K562 (cell line): ENCODE data around the gene GARNL3. TPM values are rescaled to one million over a fixed set of nuclear protein-coding genes. Genes with fewer than 3 reads are reported as not detected.

Source experiments
- ATAC-seq: fragments of 200-7000 bp; cut with Tn5 transposase; 3 replicates; pipeline ENCODE4 v1.9.1; 2020; ENCODE audit warnings: moderate library complexity
- BruUV-seq: library from RNA; stranded (reverse); fragments of 400-500 nt; replicated peaks from 2 replicates; lab custom pipeline; 2021; lab: Mats Ljungman, UMichigan
- CTCF ChIA-PET: fragments of 300-600 bp; formaldehyde crosslinking; extraction: SDS; loops from one replicate; lab custom pipeline; 2021; ENCODE audit warnings: low intra/inter-chr PET ratio; lab: Yijun Ruan, JAX
- POLR2A ChIA-PET: fragments of 300-600, 350-650 bp; sonication (Branson Sonifier 250); formaldehyde crosslinking; extraction: SDS; loops from one replicate; lab custom pipeline; 2021; ENCODE audit warnings: antibody characterized with exemption, inconsistent platforms; lab: Yijun Ruan, JAX
- DNase-seq, 4 experiments: peaks; one replicate each; pipeline versions ENCODE4 v3.0.0 to v3.0.0-alpha.2; 2011 to 2018; ENCODE audit warnings: low spot score in 3 of 4, mixed read lengths in 3 of 4; ENCODE audit errors: extremely low read depth in 1 of 4
- FAIRE-seq: peaks from 2 replicates; lab custom pipeline; 2011; peaks lifted over from hg19 to GRCh38; lab: Jason Lieb, UNC
- H2AFZ ChIP-seq: 2 replicates; pipeline ENCODE4 v1.6.0; 2011; ENCODE audit warnings: low read depth, low read length, control low read depth, inconsistent platforms
- H3K27ac ChIP-seq: fragments of 200-600 bp; 3 replicates; pipeline ENCODE4 v1.8.0; 2011; ENCODE audit warnings: low read depth, mild to moderate bottlenecking, control low read depth, inconsistent platforms, low read length, moderate library complexity, mixed read lengths; ENCODE audit errors: extremely low read depth
- H3K27me3 ChIP-seq, 2 experiments: fragments of 300-600 bp in 1 of 2; 2 replicates in 1 of 2; 3 replicates in 1 of 2; pipeline versions ENCODE4 v1.6.0 to v1.8.0; 2011; ENCODE audit warnings: inconsistent platforms in 2 of 2, low read length in 2 of 2, mild to moderate bottlenecking in 1 of 2, mixed read lengths in 1 of 2, moderate library complexity in 1 of 2; ENCODE audit not compliant: control insufficient read depth in 2 of 2, insufficient read depth in 2 of 2
- H3K36me3 ChIP-seq: fragments of 300-600 bp; 3 replicates; pipeline ENCODE4 v1.8.0; 2011; ENCODE audit warnings: mild to moderate bottlenecking, low read length, inconsistent platforms; ENCODE audit not compliant: control insufficient read depth, insufficient read depth
- H3K4me1 ChIP-seq, 2 experiments: fragments of 200-600 bp in 1 of 2; replicated peaks in 1 of 2; 2 replicates in 1 of 2; 3 replicates in 1 of 2; pipeline versions ENCODE4 v1.5.1 to v1.8.0; 2011; ENCODE audit warnings: inconsistent platforms in 2 of 2, low read length in 2 of 2, mild to moderate bottlenecking in 1 of 2, mixed read lengths in 1 of 2, moderate library complexity in 1 of 2; ENCODE audit not compliant: control insufficient read depth in 2 of 2, insufficient read depth in 2 of 2
- H3K4me2 ChIP-seq: 2 replicates; pipeline ENCODE4 v1.6.1; 2011; ENCODE audit warnings: low read length, control low read depth, inconsistent platforms, mixed read lengths; ENCODE audit not compliant: insufficient read depth
- H3K4me3 ChIP-seq: fragments of 200-600 bp; sonication (generic), shearing (Covaris generic); 2 replicates; pipeline ENCODE4 v1.5.1; 2016; ENCODE audit warnings: control low read depth, inconsistent platforms
- H3K79me2 ChIP-seq: fragments of 200-600 bp; 3 replicates; pipeline ENCODE4 v1.8.0; 2011; ENCODE audit warnings: low read length, inconsistent platforms; ENCODE audit not compliant: control insufficient read depth, insufficient read depth
- H3K9ac ChIP-seq, 2 experiments: 2 replicates each; pipeline versions ENCODE4 v1.6.0 to v1.6.1; 2011; ENCODE audit warnings: low read depth in 2 of 2, low read length in 2 of 2, control low read depth in 1 of 2, inconsistent platforms in 1 of 2, mild to moderate bottlenecking in 1 of 2, mixed read lengths in 1 of 2; ENCODE audit not compliant: insufficient read depth in 1 of 2
- H3K9me1 ChIP-seq: one replicate; pipeline ENCODE4 v1.6.0; 2011; ENCODE audit warnings: inconsistent platforms, mild to moderate bottlenecking, low read length, moderate library complexity; ENCODE audit not compliant: control insufficient read depth, insufficient read depth
- H3K9me3 ChIP-seq: replicated peaks from 2 replicates; pipeline ENCODE4 v1.5.1; 2011; ENCODE audit warnings: low read depth, low read length, inconsistent platforms; ENCODE audit not compliant: control insufficient read depth, insufficient read depth
- H4K20me1 ChIP-seq: replicated peaks from 2 replicates; pipeline ENCODE4 v1.6.1; 2011; ENCODE audit warnings: low read length, inconsistent platforms, mixed read lengths; ENCODE audit not compliant: control insufficient read depth, insufficient read depth
- ARID3A ChIP-seq: IDR thresholded peaks from 2 replicates; pipeline ENCODE4 v1.6.1; 2012; ENCODE audit warnings: low read depth, low read length, improper control_type of control experiment, borderline replicate concordance
- CBX2 ChIP-seq: fragments of 200-600 bp; sonication (generic); IDR thresholded peaks from one replicate; pipeline ENCODE4 v1.6.1; 2012; ENCODE audit warnings: mild to moderate bottlenecking, low read length, inconsistent platforms; ENCODE audit not compliant: insufficient read depth, poor library complexity, severe bottlenecking
- CEBPB ChIP-seq: fragments of 450-650 bp; IDR thresholded peaks from 2 replicates; pipeline ENCODE4 v1.6.1; 2016; ENCODE audit warnings: missing genetic modification characterization, missing compliant biosample characterization
- DMBX1 ChIP-seq: fragments of 250-450 bp; sonication (Bioruptor Pico); IDR thresholded peaks from 2 replicates; pipeline ENCODE4 v1.8.0; 2022; ENCODE audit warnings: inconsistent platforms, mild to moderate bottlenecking, moderate library complexity, borderline replicate concordance
- EGR1 ChIP-seq: fragments of 450-650 bp; conservative IDR thresholded peaks from 2 replicates; pipeline ENCODE4 v1.6.1; 2017; ENCODE audit warnings: mild to moderate bottlenecking
- ERF ChIP-seq: fragments of 450-650 bp; formaldehyde crosslinking; IDR thresholded peaks from 2 replicates; pipeline ENCODE4 v1.4.0; 2020; ENCODE audit warnings: mild to moderate bottlenecking, mixed read lengths
- FOS ChIP-seq: IDR thresholded peaks from 3 replicates; pipeline ENCODE4 v1.6.1; 2011; ENCODE audit not compliant: insufficient read length; ENCODE audit errors: extremely low read depth
- HMG20A ChIP-seq: fragments of 450-650 bp; formaldehyde crosslinking; conservative IDR thresholded peaks from 2 replicates; pipeline ENCODE4 v1.4.0; 2020; ENCODE audit warnings: mild to moderate bottlenecking, mixed read lengths
- MITF ChIP-seq: IDR thresholded peaks from 2 replicates; pipeline ENCODE4 v1.6.1; 2014; ENCODE audit warnings: antibody characterized with exemption
- PCBP2 ChIP-seq: fragments of 200-400 bp; formaldehyde crosslinking; IDR thresholded peaks from 2 replicates; pipeline ENCODE4 v1.6.1; 2018; ENCODE audit warnings: low read length, low read depth, mild to moderate bottlenecking, moderate library complexity; ENCODE audit not compliant: poor library complexity, severe bottlenecking
- RBM22 ChIP-seq: fragments of 200-400 bp; formaldehyde crosslinking; IDR thresholded peaks from 2 replicates; pipeline ENCODE4 v1.6.1; 2018; ENCODE audit warnings: low read length, low read depth; ENCODE audit not compliant: poor library complexity, severe bottlenecking
- TAL1 ChIP-seq: fragments of 450-650 bp; IDR thresholded peaks from 2 replicates; pipeline ENCODE4 v1.6.1; 2016; ENCODE audit warnings: mild to moderate bottlenecking
- TCF7L2 ChIP-seq: fragments of 150-350 bp; IDR thresholded peaks from 2 replicates; pipeline ENCODE4 v1.6.1; 2016; ENCODE audit warnings: low read depth, mild to moderate bottlenecking, low read length, moderate library complexity
- ZBTB5 ChIP-seq: fragments of 450-650 bp; IDR thresholded peaks from 2 replicates; pipeline ENCODE4 v1.6.1; 2017; ENCODE audit warnings: antibody characterized with exemption
- ZNF282 ChIP-seq: sonication (generic); formaldehyde crosslinking; IDR thresholded peaks from 2 replicates; pipeline ENCODE4 v1.8.1; 2023; ENCODE audit warnings: missing genetic modification reagents
- ZNF507 ChIP-seq: conservative IDR thresholded peaks from 2 replicates; pipeline ENCODE4 v1.6.1; 2017; ENCODE audit warnings: missing genetic modification characterization, missing compliant biosample characterization
- ZZZ3 ChIP-seq: fragments of 450-650 bp; IDR thresholded peaks from 2 replicates; pipeline ENCODE4 v1.6.1; 2016; ENCODE audit warnings: antibody characterized with exemption, mild to moderate bottlenecking, moderate library complexity
- WGBS: fragments of 100-300 bp; shearing (Covaris generic); methylation state at CpG from one replicate; pipeline ENCODE4 v1.1.6; 2016; ENCODE audit warnings: low coverage, mixed read lengths; ENCODE audit not compliant: insufficient coverage; ENCODE audit errors: missing lambda C conversion rate; 5-methylcytosine and 5-hydroxymethylcytosine counted together
- in situ Hi-C: fragments of 300-500 bp; cut with MboI; formaldehyde crosslinking; loops from 4 replicates; pipeline ENCODE4 v1.15.0; 2018; ENCODE audit warnings: inconsistent platforms, mixed read lengths
- intact Hi-C: fragments of 100-400 bp; cut with micrococcal nuclease; formaldehyde crosslinking; loops from 2 replicates; pipeline ENCODE4 v1.14.2; 2022
- polyA plus RNA-seq, 8 experiments: library from polyadenylated mRNA; depleted of rRNA in 4 of 8; stranded (reverse) in 5 of 8; unstranded in 3 of 8; fragments of >200 nt; fragmentation: Nextera tagmentation in 2 of 8; fragmentation: Illumina TruSeq in 1 of 8; extraction: Ambion mirVana in 2 of 8; extraction: Trizol in 1 of 8; gene quantifications; 2 replicates each; pipeline versions ENCODE4 v1.2.1 to v1.2.3, GENCODE V29; 2011 to 2014; ENCODE audit warnings: inconsistent platforms in 1 of 8, missing spikeins in 1 of 8
- total RNA-seq, 7 experiments: library from RNA; depleted of rRNA in 6 of 7; stranded (reverse); fragments of >200 nt in 6 of 7; fragmentation: Illumina TruSeq in 2 of 7; extraction: Trizol in 2 of 7; gene quantifications; 2 replicates each; pipeline versions ENCODE4 v1.2.1 to v1.2.3, GENCODE V29; 2011 to 2021; ENCODE audit warnings: low replicate concordance in 1 of 7

The GARNL3 gene
- total and polyA plus RNA-seq, 9 of the 15 experiments (the other 6 are each of a cell fraction or from before 2014, with no cell fraction given) = 0.35 to 2.7 (median 1.6) TPM

- no peak overlapping the region for H3K4me3 ChIP-seq
- WGBS = 16% methylated on average over 3 of the region's 3 CpGs
- ChIA-PET CTCF (no interaction called here), POLR2A (interaction anchor here (1.3 kb wide), 1 partner anchor 18 kb away, joined by 3 read pairs; no protein-coding TSS in a partner anchor)
- DNase-seq (no peak), ATAC-seq (peak; percentile 70), FAIRE-seq (no peak)
- H3K27ac ChIP-seq = no peak overlapping the region
- H4K20me1 ChIP-seq = peaks cover 4% of the 10 kb centered on the region; the same call in 1 of the 2 replicates
- no peak overlapping the region for H3K4me2 ChIP-seq
- no TSS peak for BruUV-seq
- no peaks in the 10 kb centered on the region for H3K4me1 ChIP-seq
- in situ Hi-C loops = no loop called here
- no peaks in the 10 kb centered on the region for H3K79me2 ChIP-seq
- peaks cover 24 to 30% of the 10 kb centered on the region in 2 experiments; a peak in 4 of 5 replicates for H3K27me3 ChIP-seq
- no peaks in the 10 kb centered on the region for H3K36me3 ChIP-seq
- intact Hi-C loops = no loop called here
- H3K9me3 ChIP-seq = no peaks in the 10 kb centered on the region
- H3K9ac ChIP-seq = no peak overlapping the region
- H2AFZ ChIP-seq = no peak overlapping the region
- H3K9me1 ChIP-seq = no peaks in the 10 kb centered on the region
- peak; percentile 30; the same call in 1 of the 2 replicates for TF ChIP-seq CEBPB (tag)
- TF ChIP-seq TCF7L2 = no peak
- no peak for TF ChIP-seq ZZZ3
- TF ChIP-seq ERF (CRISPR knock-in tag) = no peak
- TF ChIP-seq RBM22 = no peak
- no peak for TF ChIP-seq MITF
- no peak for TF ChIP-seq EGR1
- no peak for TF ChIP-seq CBX2
- peak; percentile 40; the same call in 1 of the 2 replicates for TF ChIP-seq DMBX1
- TF ChIP-seq ARID3A = no peak
- TF ChIP-seq FOS = no peak
- TF ChIP-seq HMG20A = no peak
- no peak for TF ChIP-seq ZNF282 (CRISPR knock-in tag)
- no peak for TF ChIP-seq ZBTB5
- no peak for TF ChIP-seq PCBP2
- no peak for TF ChIP-seq ZNF507 (tag)
- TF ChIP-seq TAL1 = no peak; the same call in 1 of the 2 replicates
Observed at GRCh38 chr9:127380479-127380878, 115.9 kb downstream of the GARNL3 start.
